Measurements from ENCODE around the gene KIAA1586.
"Not testable (repeated sequence)": the region's sequence is repeated elsewhere in the genome, so short reads cannot be mapped to it uniquely, and the experiment has no call there.

DNA sequence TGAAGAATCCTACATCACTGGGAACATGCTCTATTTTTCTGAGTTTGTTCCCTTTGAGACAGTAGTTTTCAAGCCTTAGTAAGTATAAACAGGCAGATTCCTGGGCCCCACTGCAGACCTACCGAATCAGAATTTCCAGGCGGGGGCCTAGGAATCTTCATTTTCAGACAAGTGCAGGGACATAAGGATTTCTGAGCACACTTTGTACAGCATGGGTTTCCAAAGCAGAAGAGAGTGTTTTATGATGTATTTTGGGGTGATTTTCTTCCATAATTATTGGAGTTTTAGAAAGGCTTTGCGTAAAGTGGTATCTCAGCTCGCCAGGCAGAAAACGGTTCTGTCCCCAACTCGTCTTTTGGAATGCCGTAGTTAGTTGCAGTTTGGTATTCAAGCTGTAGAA is 44.9 kb downstream of the KIAA1586 start:
- TF ChIP-seq, protein P1, sequence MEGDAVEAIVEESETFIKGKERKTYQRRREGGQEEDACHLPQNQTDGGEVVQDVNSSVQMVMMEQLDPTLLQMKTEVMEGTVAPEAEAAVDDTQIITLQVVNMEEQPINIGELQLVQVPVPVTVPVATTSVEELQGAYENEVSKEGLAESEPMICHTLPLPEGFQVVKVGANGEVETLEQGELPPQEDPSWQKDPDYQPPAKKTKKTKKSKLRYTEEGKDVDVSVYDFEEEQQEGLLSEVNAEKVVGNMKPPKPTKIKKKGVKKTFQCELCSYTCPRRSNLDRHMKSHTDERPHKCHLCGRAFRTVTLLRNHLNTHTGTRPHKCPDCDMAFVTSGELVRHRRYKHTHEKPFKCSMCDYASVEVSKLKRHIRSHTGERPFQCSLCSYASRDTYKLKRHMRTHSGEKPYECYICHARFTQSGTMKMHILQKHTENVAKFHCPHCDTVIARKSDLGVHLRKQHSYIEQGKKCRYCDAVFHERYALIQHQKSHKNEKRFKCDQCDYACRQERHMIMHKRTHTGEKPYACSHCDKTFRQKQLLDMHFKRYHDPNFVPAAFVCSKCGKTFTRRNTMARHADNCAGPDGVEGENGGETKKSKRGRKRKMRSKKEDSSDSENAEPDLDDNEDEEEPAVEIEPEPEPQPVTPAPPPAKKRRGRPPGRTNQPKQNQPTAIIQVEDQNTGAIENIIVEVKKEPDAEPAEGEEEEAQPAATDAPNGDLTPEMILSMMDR (IDR thresholded peaks at IDR 0.05): not testable (repeated sequence)
- TF ChIP-seq, protein P2, sequence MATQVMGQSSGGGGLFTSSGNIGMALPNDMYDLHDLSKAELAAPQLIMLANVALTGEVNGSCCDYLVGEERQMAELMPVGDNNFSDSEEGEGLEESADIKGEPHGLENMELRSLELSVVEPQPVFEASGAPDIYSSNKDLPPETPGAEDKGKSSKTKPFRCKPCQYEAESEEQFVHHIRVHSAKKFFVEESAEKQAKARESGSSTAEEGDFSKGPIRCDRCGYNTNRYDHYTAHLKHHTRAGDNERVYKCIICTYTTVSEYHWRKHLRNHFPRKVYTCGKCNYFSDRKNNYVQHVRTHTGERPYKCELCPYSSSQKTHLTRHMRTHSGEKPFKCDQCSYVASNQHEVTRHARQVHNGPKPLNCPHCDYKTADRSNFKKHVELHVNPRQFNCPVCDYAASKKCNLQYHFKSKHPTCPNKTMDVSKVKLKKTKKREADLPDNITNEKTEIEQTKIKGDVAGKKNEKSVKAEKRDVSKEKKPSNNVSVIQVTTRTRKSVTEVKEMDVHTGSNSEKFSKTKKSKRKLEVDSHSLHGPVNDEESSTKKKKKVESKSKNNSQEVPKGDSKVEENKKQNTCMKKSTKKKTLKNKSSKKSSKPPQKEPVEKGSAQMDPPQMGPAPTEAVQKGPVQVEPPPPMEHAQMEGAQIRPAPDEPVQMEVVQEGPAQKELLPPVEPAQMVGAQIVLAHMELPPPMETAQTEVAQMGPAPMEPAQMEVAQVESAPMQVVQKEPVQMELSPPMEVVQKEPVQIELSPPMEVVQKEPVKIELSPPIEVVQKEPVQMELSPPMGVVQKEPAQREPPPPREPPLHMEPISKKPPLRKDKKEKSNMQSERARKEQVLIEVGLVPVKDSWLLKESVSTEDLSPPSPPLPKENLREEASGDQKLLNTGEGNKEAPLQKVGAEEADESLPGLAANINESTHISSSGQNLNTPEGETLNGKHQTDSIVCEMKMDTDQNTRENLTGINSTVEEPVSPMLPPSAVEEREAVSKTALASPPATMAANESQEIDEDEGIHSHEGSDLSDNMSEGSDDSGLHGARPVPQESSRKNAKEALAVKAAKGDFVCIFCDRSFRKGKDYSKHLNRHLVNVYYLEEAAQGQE (IDR thresholded peaks at IDR 0.05; ENCODE audit: insufficient read depth in 1 of 2, low read depth in 2 of 2, low read length in 1 of 2): not testable (repeated sequence)
- TF ChIP-seq SIN3A (IDR thresholded peaks at IDR 0.05; ENCODE audit: borderline replicate concordance, insufficient read depth, low read depth, low read length); POLR2AphosphoS5 (IDR thresholded peaks at IDR 0.05; ENCODE audit: low read depth, low read length); TCF7L2 (IDR thresholded peaks at IDR 0.05; ENCODE audit: low read depth, low read length): not testable (repeated sequence)

Data from Panc1 (cell line).